ENCODE results near the gene TGFBR2. TPM values are rescaled to one million over a fixed set of nuclear protein-coding genes. Genes with fewer than 3 reads are reported as not detected.

TGFBR2 gene
- total and polyA plus RNA-seq, 2 of the 13 experiments (the other 11 are each of a cell fraction or from before 2014, with no cell fraction given): 82.2 to 187 TPM

DNA sequence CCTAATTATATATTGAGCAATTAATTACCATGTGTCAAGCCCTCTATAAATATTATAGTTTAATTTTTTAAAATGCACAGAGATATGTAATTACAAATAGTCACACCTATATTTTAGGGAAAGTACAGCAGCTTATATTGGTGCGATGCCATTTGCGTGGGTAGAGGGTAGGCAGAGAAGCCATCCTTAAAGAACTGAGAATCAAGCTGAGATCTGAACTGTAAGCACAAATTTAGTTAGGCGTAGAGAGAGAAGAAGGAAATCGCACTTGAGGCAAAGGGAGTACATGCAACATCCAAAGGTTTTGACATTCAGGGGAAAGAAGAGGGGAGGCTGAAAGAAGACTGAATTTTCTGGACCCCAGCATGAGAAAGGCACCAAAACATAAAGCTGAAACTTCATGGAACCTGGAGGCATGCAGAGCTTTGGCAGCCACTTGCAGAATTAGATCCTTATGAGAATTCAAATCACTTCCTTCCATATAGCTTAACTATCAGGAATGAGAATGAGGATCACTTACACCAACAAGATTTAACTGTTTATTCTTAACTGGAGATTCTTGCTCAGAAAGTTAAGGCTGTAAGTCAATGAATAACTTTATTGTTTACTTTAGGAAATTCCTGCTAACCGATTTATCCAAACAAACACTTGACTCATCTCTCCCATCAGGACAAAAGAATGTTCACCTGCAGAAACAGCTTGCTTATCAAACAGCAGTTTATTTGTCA, 114.3 kb downstream of the TGFBR2 start (continued):
- TF ChIP-seq, protein P1, sequence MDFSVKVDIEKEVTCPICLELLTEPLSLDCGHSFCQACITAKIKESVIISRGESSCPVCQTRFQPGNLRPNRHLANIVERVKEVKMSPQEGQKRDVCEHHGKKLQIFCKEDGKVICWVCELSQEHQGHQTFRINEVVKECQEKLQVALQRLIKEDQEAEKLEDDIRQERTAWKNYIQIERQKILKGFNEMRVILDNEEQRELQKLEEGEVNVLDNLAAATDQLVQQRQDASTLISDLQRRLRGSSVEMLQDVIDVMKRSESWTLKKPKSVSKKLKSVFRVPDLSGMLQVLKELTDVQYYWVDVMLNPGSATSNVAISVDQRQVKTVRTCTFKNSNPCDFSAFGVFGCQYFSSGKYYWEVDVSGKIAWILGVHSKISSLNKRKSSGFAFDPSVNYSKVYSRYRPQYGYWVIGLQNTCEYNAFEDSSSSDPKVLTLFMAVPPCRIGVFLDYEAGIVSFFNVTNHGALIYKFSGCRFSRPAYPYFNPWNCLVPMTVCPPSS (IDR thresholded peaks at IDR 0.05): no peak
- no peak for TF ChIP-seq ZNF329 (CRISPR knock-in tag; IDR thresholded peaks at IDR 0.05; ENCODE audit: low read depth)
- TF ChIP-seq ZNF260 (CRISPR knock-in tag; IDR thresholded peaks at IDR 0.05; ENCODE audit: borderline replicate concordance, low read depth): no peak
- no peak for TF ChIP-seq KAT2B (IDR thresholded peaks at IDR 0.05; ENCODE audit: borderline replicate concordance, low read depth, low read length)
- TF ChIP-seq ZNF451 (CRISPR knock-in tag; IDR thresholded peaks at IDR 0.05): no peak
- peak; percentile 31; the same call in 1 of the 2 replicates for TF ChIP-seq RCOR2 (CRISPR knock-in tag; IDR thresholded peaks at IDR 0.05)
- TF ChIP-seq KDM4B (CRISPR knock-in tag; IDR thresholded peaks at IDR 0.05): no peak
- TF ChIP-seq ZNF572 (CRISPR knock-in tag; IDR thresholded peaks at IDR 0.05): no peak
- TF ChIP-seq, protein P2, sequence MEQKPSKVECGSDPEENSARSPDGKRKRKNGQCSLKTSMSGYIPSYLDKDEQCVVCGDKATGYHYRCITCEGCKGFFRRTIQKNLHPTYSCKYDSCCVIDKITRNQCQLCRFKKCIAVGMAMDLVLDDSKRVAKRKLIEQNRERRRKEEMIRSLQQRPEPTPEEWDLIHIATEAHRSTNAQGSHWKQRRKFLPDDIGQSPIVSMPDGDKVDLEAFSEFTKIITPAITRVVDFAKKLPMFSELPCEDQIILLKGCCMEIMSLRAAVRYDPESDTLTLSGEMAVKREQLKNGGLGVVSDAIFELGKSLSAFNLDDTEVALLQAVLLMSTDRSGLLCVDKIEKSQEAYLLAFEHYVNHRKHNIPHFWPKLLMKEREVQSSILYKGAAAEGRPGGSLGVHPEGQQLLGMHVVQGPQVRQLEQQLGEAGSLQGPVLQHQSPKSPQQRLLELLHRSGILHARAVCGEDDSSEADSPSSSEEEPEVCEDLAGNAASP (CRISPR knock-in tag; IDR thresholded peaks at IDR 0.05; ENCODE audit: borderline replicate concordance): no peak
- TF ChIP-seq HIVEP1 (CRISPR knock-in tag; IDR thresholded peaks at IDR 0.05): no peak
- TF ChIP-seq ZNF678 (CRISPR knock-in tag; IDR thresholded peaks at IDR 0.05): no peak
- no peak for TF ChIP-seq ZNF788 (CRISPR knock-in tag; IDR thresholded peaks at IDR 0.05; ENCODE audit: borderline replicate concordance)
- TF ChIP-seq REL (CRISPR knock-in tag; conservative IDR thresholded peaks at IDR 0.05): no peak
- no peak for TF ChIP-seq ZNF546 (CRISPR knock-in tag; conservative IDR thresholded peaks at IDR 0.05)
- TF ChIP-seq, protein P3, sequence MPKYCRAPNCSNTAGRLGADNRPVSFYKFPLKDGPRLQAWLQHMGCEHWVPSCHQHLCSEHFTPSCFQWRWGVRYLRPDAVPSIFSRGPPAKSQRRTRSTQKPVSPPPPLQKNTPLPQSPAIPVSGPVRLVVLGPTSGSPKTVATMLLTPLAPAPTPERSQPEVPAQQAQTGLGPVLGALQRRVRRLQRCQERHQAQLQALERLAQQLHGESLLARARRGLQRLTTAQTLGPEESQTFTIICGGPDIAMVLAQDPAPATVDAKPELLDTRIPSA (CRISPR knock-in tag; IDR thresholded peaks at IDR 0.05; ENCODE audit: borderline replicate concordance): no peak
- no peak for TF ChIP-seq DMTF1 (CRISPR knock-in tag; IDR thresholded peaks at IDR 0.05)
- TF ChIP-seq MTA3 (CRISPR knock-in tag; IDR thresholded peaks at IDR 0.05): no peak
- peak; percentile 95 for TF ChIP-seq SOX5 (CRISPR knock-in tag; IDR thresholded peaks at IDR 0.05; ENCODE audit: borderline replicate concordance)
- TF ChIP-seq ZBTB3 (CRISPR knock-in tag; IDR thresholded peaks at IDR 0.05; ENCODE audit: borderline replicate concordance, low read depth): no peak
- TF ChIP-seq KMT2B (CRISPR knock-in tag; IDR thresholded peaks at IDR 0.05): no peak
- no peak for TF ChIP-seq SP4 (CRISPR knock-in tag; IDR thresholded peaks at IDR 0.05)
- no peak for TF ChIP-seq REXO4 (CRISPR knock-in tag; IDR thresholded peaks at IDR 0.05; ENCODE audit: borderline replicate concordance)
- TF ChIP-seq SMAD1 (CRISPR knock-in tag; IDR thresholded peaks at IDR 0.05; ENCODE audit: borderline replicate concordance, low read depth): no peak
- TF ChIP-seq ZNF749 (CRISPR knock-in tag; IDR thresholded peaks at IDR 0.05; ENCODE audit: borderline replicate concordance): no peak
- TF ChIP-seq NR2F2 (IDR thresholded peaks at IDR 0.05; ENCODE audit: borderline replicate concordance, low read depth): no peak
- no peak for TF ChIP-seq ZIK1 (CRISPR knock-in tag; IDR thresholded peaks at IDR 0.05; ENCODE audit: borderline replicate concordance, low read depth)

All from HepG2 (cell line).